HEK293T (cell line): Measurements from ENCODE around the gene GTPBP3.
A peak's percentile ranks its signal among the peaks of the same experiment; 100 is the strongest.

Experiments
- CTCF ChIA-PET: fragments of 350-600 bp; formaldehyde crosslinking; extraction: SDS; loops from one replicate; lab custom pipeline; 2021; ENCODE audit warnings: antibody characterized with exemption, inconsistent platforms; lab: Yijun Ruan, JAX
- POLR2A ChIA-PET: fragments of 350-600 bp; formaldehyde crosslinking; extraction: SDS; loops from one replicate; lab custom pipeline; 2020; ENCODE audit warnings: antibody characterized with exemption, inconsistent platforms; lab: Yijun Ruan, JAX
- DNase-seq: peaks from one replicate; pipeline ENCODE4 v3.0.0; 2012; ENCODE audit warnings: mixed read lengths; ENCODE audit errors: extremely low spot score
- ARNT ChIP-seq: fragments of 450-650 bp; IDR thresholded peaks from 2 replicates; pipeline ENCODE4 v1.6.1; 2017; ENCODE audit warnings: mild to moderate bottlenecking
- BHLHE40 ChIP-seq: fragments of 450-650 bp; IDR thresholded peaks from 2 replicates; pipeline ENCODE4 v1.6.1; 2016; ENCODE audit warnings: mild to moderate bottlenecking, moderate library complexity, borderline replicate concordance
- CTBP1 ChIP-seq: fragments of 450-650 bp; IDR thresholded peaks from 2 replicates; pipeline ENCODE4 v1.6.1; 2016; ENCODE audit warnings: borderline replicate concordance
- ELF4 ChIP-seq: fragments of 450-650 bp; IDR thresholded peaks from 2 replicates; pipeline ENCODE4 v1.6.1; 2017; ENCODE audit warnings: antibody characterized with exemption
- FOXA1 ChIP-seq: fragments of 450-650 bp; IDR thresholded peaks from 2 replicates; pipeline ENCODE4 v1.6.1; 2016; ENCODE audit warnings: mild to moderate bottlenecking
- FOXK2 ChIP-seq: fragments of 450-650 bp; IDR thresholded peaks from 2 replicates; pipeline ENCODE4 v1.6.1; 2016; ENCODE audit warnings: mild to moderate bottlenecking
- FOXM1 ChIP-seq: fragments of 450-650 bp; IDR thresholded peaks from 2 replicates; pipeline ENCODE4 v1.6.1; 2017; ENCODE audit warnings: mild to moderate bottlenecking, borderline replicate concordance
- HDGF ChIP-seq: fragments of 450-650 bp; IDR thresholded peaks from 2 replicates; pipeline ENCODE4 v1.6.1; 2017; ENCODE audit warnings: antibody characterized with exemption, borderline replicate concordance
- L3MBTL2 ChIP-seq: fragments of 450-650 bp; conservative IDR thresholded peaks from 2 replicates; pipeline ENCODE4 v1.6.1; 2016; ENCODE audit warnings: mild to moderate bottlenecking
- LEF1 ChIP-seq: fragments of 450-650 bp; IDR thresholded peaks from 2 replicates; pipeline ENCODE4 v1.6.1; 2017; ENCODE audit warnings: mild to moderate bottlenecking, borderline replicate concordance
- NFRKB ChIP-seq: fragments of 450-650 bp; IDR thresholded peaks from 2 replicates; pipeline ENCODE4 v1.6.1; 2016; ENCODE audit warnings: mild to moderate bottlenecking, moderate library complexity
- SP1 ChIP-seq: fragments of 450-650 bp; IDR thresholded peaks from 2 replicates; pipeline ENCODE4 v1.6.1; 2017
- SUZ12 ChIP-seq: fragments of 450-650 bp; IDR thresholded peaks from 2 replicates; pipeline ENCODE4 v1.6.1; 2016; ENCODE audit warnings: mild to moderate bottlenecking
- TARDBP ChIP-seq: fragments of 450-650 bp; IDR thresholded peaks from 2 replicates; pipeline ENCODE4 v1.6.1; 2016
- ZNF384 ChIP-seq: fragments of 450-650 bp; IDR thresholded peaks from 2 replicates; pipeline ENCODE4 v1.6.1; 2016
- TF ChIP-seq, protein P1 (sequence below): fragments of 450-650 bp; IDR thresholded peaks from 2 replicates; pipeline ENCODE4 v1.6.1; 2016

Gene GTPBP3

GRCh38 chr19:17303940-17304267, 33.4 kb upstream of the GTPBP3 start:
- POLR2A ChIA-PET, result interaction anchor here (0.9 to 2.3 kb wide), 2 partner anchors 12 to 31 kb away, joined by 3 to 12 read pairs; partner anchors contain the start of gene ANO8
- TF ChIP-seq ELF4, result no peak
- TF ChIP-seq, protein P1, sequence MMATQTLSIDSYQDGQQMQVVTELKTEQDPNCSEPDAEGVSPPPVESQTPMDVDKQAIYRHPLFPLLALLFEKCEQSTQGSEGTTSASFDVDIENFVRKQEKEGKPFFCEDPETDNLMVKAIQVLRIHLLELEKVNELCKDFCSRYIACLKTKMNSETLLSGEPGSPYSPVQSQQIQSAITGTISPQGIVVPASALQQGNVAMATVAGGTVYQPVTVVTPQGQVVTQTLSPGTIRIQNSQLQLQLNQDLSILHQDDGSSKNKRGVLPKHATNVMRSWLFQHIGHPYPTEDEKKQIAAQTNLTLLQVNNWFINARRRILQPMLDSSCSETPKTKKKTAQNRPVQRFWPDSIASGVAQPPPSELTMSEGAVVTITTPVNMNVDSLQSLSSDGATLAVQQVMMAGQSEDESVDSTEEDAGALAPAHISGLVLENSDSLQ, result no peak
- TF ChIP-seq SUZ12, result no peak
- no peak for TF ChIP-seq FOXM1
- TF ChIP-seq FOXA1, result no peak
- no peak for TF ChIP-seq ZNF384
- TF ChIP-seq ARNT, result no peak
- TF ChIP-seq LEF1, result no peak
- TF ChIP-seq NFRKB, result no peak
- TF ChIP-seq TARDBP, result no peak
- no peak for TF ChIP-seq CTBP1
- TF ChIP-seq HDGF, result no peak
- TF ChIP-seq BHLHE40, result no peak
- no peak for TF ChIP-seq SP1
- TF ChIP-seq L3MBTL2, result no peak
- no peak for TF ChIP-seq FOXK2
- DNase-seq, result no peak
- CTCF ChIA-PET, result interaction anchor here (0.6 to 1.9 kb wide), 6 partner anchors 11 to 159 kb away, joined by 3 to 11 read pairs (median 6); no protein-coding TSS in a partner anchor

DNA sequence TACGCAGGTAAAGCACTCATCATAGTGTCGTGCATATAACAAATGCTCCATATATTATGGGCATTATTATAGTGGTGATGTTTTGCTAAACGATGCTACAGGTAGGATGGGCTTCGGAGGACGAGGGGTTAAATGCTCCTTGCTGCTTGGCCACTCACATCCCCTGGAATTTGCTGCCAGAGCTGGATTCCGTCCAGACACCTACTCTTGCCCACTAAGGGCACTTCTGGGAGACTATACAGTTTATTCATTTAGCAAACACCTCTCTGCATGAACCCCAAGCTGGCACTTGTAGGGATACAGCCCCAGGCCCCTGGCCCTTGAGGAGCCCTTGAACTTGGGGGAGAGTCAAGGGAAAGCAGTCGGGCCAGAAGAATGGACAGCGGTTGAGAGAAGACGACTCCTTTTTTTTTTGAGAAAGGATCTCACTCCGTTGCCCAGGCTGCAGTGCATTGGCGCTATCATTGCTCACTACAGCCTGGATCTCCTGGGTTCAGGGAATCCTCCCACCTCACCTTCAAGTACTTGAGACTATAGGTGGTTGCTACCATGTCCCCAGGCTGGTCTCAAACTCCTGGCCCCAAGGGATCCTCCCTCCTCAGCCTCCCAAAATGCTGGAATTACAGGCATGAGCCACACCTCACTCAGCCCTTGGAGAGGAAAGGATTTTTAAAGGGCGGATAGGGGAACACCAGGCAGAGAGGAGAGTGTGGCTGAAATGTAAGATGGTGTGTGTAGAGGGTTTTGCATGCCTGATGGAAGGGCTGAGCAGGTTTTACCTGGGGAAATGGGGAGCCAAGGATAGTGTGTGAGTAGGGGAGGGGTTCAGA, 32.8 kb upstream of the GTPBP3 start:
- POLR2A ChIA-PET, result interaction anchor here (0.6 to 6.2 kb wide), 10 partner anchors 10 to 230 kb away, joined by 3 to 107 read pairs (median 3); partner anchors contain the start of genes ANO8, BABAM1, GTPBP3 and MVB12A
- TF ChIP-seq LEF1 (no peak), ARNT (no peak), SP1 (no peak), SUZ12 (no peak), FOXK2 (no peak), FOXM1 (no peak), CTBP1 (no peak), L3MBTL2 (no peak), BHLHE40 (no peak), HDGF (no peak), ZNF384 (no peak), FOXA1 (no peak), NFRKB (no peak), ELF4 (no peak)
- TF ChIP-seq, protein P1, result no peak
- CTCF ChIA-PET, result interaction anchor here (0.6 to 1.9 kb wide), 9 partner anchors 12 to 226 kb away, joined by 3 to 11 read pairs (median 4); partner anchors contain the start of gene BABAM1
- DNase-seq, result no peak

- DNase-seq, result no peak
- ChIA-PET CTCF (interaction anchor here (0.6 to 1.8 kb wide), 6 partner anchors 12 to 227 kb away, joined by 3 to 11 read pairs (median 4); partner anchors contain the start of gene BABAM1), POLR2A (interaction anchor here (0.6 to 6.2 kb wide), 9 partner anchors 11 to 231 kb away, joined by 3 to 107 read pairs (median 3); partner anchors contain the start of genes ANO8, BABAM1, GTPBP3 and MVB12A)
- no peak for TF ChIP-seq LEF1
- no peak for TF ChIP-seq CTBP1
- no peak for TF ChIP-seq SUZ12
- TF ChIP-seq ZNF384, result no peak
- TF ChIP-seq HDGF, result no peak
- TF ChIP-seq FOXM1, result no peak
- no peak for TF ChIP-seq FOXA1
- TF ChIP-seq FOXK2, result no peak
These were observed 32.2 kb upstream of the GTPBP3 start for GRCh38 chr19:17305216-17305516.

GRCh38 chr19:17305517-17306284, 31.7 kb upstream of the GTPBP3 start, which contains the start of gene MRPL34:
Gene MRPL34, plus strand, starts transcription at chr19:17305872. Its CDS starts 21 bp downstream, at chr19:17305893.
- TF ChIP-seq NFRKB, result no peak
- TF ChIP-seq ELF4, result peak; percentile 13; the same call in 1 of the 2 replicates
- no peak for TF ChIP-seq SP1
- peak; percentile 68 for TF ChIP-seq L3MBTL2
- TF ChIP-seq FOXA1, result no peak
- TF ChIP-seq FOXM1, result no peak
- TF ChIP-seq LEF1, result no peak
- TF ChIP-seq, protein P1, result no peak
- TF ChIP-seq ZNF384, result no peak
- TF ChIP-seq TARDBP, result no peak
- TF ChIP-seq SUZ12, result no peak
- no peak for TF ChIP-seq BHLHE40
- no peak for TF ChIP-seq HDGF
- peak; percentile 68; the same call in 1 of the 2 replicates for TF ChIP-seq CTBP1
- no peak for TF ChIP-seq ARNT
- TF ChIP-seq FOXK2, result no peak
- CTCF ChIA-PET, result interaction anchor here (0.6 to 1.8 kb wide), 6 partner anchors 13 to 227 kb away, joined by 3 to 11 read pairs (median 4); partner anchors contain the start of gene BABAM1
- DNase-seq, result peak; percentile 79
- POLR2A ChIA-PET, result interaction anchor here (0.6 to 6.2 kb wide), 8 partner anchors 11 to 231 kb away, joined by 3 to 107 read pairs (median 4); partner anchors contain the start of genes ANO8, BABAM1, GTPBP3 and OCEL1
